Ecto neural progenitor cell (in vitro differentiated cells): ENCODE results near the gene COBLL1.
"Not testable (repeated sequence)": the region's sequence is repeated elsewhere in the genome, so short reads cannot be mapped to it uniquely, and the experiment has no call there.

Experiments used
- DNase-seq: peaks from one replicate; pipeline ENCODE4 v3.0.0-alpha.2; 2018; ENCODE audit warnings: low spot score

The COBLL1 gene

GRCh38 chr2:164859906-164860693 is 18.5 kb upstream of the COBLL1 start:
- DNase-seq: not testable (repeated sequence)

DNA sequence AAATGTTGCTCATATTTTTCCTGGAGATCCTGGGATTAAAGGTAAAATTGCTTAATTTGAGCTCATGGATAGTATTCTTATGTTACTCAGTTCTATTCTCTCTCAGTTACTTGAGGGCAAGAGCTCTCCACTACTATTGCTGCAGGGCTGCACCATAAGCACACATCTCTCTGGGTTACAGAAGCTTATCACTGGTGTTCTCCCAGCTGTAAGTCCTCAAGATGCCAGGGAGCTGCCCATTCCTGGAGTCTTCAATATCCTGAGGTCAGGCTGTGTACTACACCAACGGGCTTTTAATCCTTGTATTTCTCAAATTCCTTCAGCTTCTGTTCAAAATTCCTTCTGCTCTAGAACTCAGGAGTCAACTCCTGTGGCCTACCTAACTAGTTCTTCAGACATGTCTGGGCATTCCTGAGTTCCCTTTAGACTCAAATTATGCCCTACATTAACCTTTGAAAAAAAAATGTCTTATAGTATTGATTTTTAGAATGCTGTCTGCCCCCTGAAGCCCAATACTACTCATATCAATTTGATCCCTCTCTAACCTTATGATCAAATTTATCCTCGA is 17.7 kb upstream of the COBLL1 start:
- no peak for DNase-seq

GRCh38 chr2:164852086-164852485 is 10.5 kb upstream of the COBLL1 start:
- DNase-seq: no peak

DNA sequence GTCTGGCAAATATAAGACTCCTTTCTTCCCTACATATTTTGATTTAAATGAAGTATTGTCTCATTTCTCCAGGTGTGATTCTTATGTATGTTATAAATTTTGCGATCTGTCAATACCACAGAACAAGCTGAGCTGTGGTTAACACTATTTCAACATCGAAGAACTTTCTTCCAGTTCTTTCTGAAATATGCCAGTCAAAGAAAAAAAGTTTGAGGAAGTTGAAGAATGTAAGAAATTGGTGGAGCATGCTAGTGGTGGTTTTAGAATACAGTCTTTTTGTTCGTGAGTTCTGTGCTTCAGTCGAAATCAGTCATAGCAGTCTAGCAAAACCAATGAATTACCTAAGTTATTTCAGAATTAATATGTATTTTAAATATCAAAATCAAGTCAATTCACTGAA is 8.6 kb upstream of the COBLL1 start:
- no peak for DNase-seq

GRCh38 chr2:164849506-164849905 is 7.9 kb upstream of the COBLL1 start:
- DNase-seq: no peak

DNA sequence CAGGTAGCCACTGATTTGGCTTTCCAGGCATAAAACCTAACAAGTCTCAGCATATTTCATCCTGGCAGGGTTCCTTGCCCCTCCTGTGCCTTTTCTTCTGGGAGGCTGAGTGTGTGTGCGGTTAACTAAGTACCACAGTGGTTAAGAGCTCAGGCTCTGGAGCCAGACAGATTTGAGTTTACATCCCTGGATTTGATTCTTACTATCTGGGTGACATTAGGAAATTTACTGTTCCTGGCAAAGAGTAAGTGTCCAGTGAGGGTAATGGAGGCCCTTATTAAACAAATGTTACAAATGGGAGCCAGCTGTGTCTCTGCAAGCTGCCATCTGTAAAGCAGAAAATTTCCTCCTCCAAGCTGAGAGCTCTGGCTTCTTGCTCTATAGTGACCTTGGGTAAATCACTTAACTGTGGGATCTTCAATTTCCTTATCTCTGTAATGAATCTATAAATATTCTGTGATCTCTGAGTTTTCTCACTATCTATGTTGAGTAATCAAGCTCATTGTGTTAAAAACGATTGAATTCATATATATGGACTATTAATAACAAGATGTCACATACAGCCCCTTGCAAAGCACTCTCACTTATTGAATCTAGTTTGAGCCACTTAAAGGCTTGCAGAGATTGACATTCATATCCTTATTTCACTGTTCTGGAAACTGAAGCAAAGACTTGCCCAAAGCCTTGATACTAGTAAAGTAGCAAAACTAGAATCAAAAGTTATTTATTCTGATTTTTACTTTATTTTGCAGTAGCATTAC is 6.5 kb upstream of the COBLL1 start:
- DNase-seq: no peak

GRCh38 chr2:164847291-164847690 is 5.7 kb upstream of the COBLL1 start:
- no peak for DNase-seq

DNA sequence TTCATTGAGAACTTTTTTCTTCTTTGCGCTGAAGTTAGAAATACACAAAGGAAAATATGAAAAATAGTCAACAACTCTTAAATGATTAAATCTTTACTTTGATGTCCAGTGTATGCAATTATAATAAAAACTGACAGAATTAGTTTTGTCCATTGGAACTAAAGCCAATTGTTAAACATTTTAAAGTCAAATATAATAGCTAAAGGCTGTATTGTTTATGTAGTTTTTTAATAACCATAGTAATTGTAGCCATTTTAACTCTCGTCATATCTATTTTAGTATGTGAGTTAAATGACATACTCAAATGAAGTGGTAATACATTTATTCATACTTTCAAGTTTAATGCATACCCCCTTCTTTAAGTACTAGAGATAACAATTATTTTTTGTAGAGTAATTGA is 4.7 kb upstream of the COBLL1 start:
- no peak for DNase-seq

DNA sequence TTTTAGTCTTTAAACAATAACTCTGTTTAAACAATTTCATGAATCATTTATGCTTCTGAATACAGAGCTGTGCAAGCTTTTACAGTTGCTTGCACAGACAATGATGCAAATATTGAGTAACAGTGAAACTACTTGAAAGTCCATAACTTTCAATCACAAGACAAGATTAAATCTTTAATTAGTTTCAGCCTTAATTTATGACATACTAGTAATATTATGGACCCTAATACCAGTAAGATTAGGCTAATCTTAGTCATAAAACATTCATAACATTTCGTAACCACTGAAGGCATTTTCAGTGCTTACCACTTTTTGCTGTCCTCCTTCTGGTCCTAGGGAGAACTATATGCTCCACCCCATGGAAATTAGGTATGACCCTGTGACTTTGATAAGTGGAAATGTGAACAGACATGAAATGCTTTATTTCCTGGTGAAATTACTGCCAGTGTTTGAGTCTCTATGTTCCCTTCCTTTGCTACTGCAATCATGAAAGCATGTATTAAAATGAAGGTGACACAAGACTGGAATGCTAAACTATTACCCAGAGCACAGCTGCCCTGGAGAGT is 1.8 kb upstream of the COBLL1 start:
- DNase-seq: no peak

- no peak for DNase-seq
These were observed 972 bp upstream of the COBLL1 start for GRCh38 chr2:164842624-164842966.

- DNase-seq: peak; percentile 87
These were observed 499 bp downstream of the COBLL1 start for GRCh38 chr2:164840930-164841718.

GRCh38 chr2:164840458-164840929 is 1.1 kb downstream of the COBLL1 start:
- no peak for DNase-seq

GRCh38 chr2:164839914-164840457 is 1.6 kb downstream of the COBLL1 start:
- DNase-seq: no peak

- DNase-seq: no peak
These were observed 3.8 kb downstream of the COBLL1 start for GRCh38 chr2:164837807-164838206.

- no peak for DNase-seq
These were observed 4.7 kb downstream of the COBLL1 start for GRCh38 chr2:164836907-164837306.

DNA sequence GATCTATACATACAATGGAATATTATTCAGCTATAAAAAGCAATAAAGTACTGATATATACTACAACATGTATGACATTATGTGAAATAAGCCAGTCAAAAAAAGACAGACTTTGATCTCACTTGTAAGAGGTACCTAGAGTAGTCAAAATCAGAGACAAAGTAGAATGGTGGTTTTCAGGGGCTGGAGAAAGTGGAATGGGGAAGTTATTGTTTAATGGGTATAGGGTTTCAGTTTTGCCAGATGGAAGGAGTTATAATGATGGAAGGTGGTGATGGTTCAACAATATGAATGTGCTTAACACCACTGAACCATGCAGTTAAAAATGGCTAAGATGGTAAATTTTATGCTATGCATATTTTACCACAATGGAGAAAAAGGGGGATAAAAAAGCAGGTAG is 6.3 kb downstream of the COBLL1 start:
- DNase-seq: no peak

GRCh38 chr2:164831887-164832286 is 9.7 kb downstream of the COBLL1 start:
- no peak for DNase-seq

DNA sequence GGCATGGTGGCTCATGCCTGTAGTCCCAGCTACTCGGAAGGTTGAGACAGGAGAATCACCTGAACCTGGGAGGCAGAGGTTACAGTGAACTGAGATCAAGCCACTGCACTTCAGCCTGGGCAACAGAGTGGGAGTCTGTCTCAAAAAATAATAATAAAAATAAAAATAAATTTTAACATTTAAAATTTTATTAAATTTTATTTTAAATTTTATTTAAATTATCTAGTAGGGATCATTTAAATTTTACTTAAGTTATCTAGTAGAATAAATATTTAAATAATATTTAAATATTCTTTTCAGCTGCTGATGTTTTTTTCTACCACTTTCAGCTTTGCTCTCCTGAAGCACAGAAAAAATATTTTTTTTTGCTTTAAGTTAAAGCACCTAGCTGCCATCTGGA is 10.4 kb downstream of the COBLL1 start:
- DNase-seq: no peak

DNA sequence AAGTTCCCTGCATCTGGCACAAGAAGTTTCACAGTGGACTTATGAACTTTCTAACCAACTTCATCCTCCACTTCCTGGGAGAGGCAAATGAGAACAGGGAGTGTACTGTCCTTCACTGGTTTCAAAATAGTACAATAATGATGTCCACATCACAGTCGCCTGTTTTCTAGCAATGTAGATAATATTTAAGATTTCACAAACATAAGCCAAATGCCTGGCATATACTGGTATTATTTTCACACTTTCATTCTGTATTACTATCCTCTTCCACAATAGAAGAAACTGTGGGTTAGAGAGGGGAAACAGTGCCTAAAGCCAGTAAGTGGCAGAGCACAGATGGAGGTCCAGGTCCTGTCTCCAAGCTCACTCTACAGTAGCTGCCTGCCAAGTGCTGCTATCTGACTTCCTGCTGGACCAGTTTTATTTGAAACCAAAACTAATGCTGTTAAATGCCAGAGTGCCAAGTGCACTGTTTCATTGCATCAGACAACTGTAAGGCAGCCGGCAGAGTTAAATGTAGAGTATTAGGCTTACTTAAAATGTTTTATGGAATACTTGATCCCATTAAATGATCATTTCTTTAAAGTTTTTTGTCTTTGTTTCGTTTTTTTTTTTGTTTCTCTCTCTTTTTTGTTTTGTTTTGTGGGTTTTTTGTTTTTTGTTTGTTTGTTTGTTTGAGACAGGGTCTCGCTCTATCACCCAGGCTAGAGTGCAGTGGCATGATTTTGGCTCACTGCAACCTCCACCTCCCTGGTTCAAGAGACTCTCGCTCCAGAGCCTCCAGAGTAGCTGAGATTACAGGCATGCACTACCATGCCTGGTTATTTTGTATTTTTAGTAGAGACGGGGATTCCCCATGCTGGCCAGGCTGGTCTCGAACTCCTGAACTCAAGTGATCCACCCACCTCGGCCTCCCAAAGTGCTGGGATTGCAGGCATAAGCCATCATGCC is 15.1 kb downstream of the COBLL1 start:
- DNase-seq: no peak

DNA sequence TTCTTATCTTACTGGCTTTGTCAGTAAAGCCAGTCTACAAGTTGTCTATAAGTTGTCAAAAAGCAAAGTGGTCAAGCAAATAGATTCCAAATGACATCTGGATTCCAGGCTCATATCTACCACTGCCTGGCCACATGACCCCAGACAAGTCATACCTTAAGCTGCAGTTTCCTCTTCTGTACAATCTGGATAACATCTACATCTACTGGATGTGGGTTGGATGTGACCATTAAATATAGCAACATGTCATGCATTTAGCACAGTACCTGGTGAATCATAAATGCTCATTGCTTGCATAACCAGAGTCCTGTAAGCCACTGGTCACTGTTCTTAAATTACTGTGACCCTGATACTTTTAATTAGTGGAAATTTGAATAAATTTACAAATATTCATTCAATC is 16.8 kb downstream of the COBLL1 start:
- DNase-seq: no peak

DNA sequence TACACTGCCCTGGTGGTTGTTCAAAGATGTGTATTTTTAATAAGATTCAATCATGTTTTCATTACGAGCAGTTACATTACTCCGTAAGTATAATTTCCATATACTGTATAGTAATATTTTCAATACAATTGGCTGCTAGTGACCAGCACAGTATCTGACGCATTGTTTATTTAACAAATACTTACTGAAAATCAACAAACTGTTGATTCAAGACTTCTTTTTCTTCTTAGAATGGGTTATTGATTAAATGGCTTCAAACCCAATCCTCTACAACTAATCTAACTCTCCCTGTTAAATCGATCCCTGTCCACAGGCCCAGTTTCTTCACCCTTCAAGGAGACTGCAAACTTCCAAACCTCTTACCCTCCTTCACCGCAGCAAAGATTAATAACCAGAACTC is 18.5 kb downstream of the COBLL1 start:
- DNase-seq: no peak
